ENCODE measurements around the gene RPLP2. TPM values are rescaled to one million over a fixed set of nuclear protein-coding genes. Genes with fewer than 3 reads are reported as not detected.
A peak's percentile ranks its signal among the peaks of the same experiment; 100 is the strongest.

RPLP2 gene
- total RNA-seq, 4 donors from 2014 or later, result 555 to 1,150 (median 858) TPM

GRCh38 chr11:764322-765024 is 45.3 kb upstream of the RPLP2 start:
- DNase-seq (ENCODE audit: low spot score), result no peak
- ATAC-seq (ENCODE audit: low FRiP score), result no peak
- no peak for TF ChIP-seq CTCF (IDR thresholded peaks at IDR 0.05)

GRCh38 chr11:765025-765801 is 44.6 kb upstream of the RPLP2 start:
- no peak for TF ChIP-seq CTCF (IDR thresholded peaks at IDR 0.05)
- no peak for DNase-seq (ENCODE audit: low spot score)
- peak; percentile 19 for ATAC-seq (ENCODE audit: low FRiP score)

GRCh38 chr11:765802-766091 is 44.0 kb upstream of the RPLP2 start:
- no peak for TF ChIP-seq CTCF (IDR thresholded peaks at IDR 0.05)
- DNase-seq (ENCODE audit: low spot score), result no peak
- no peak for ATAC-seq (ENCODE audit: low FRiP score)

GRCh38 chr11:766106-766935 is 43.4 kb upstream of the RPLP2 start:
- DNase-seq (ENCODE audit: low spot score) (no peak), ATAC-seq (ENCODE audit: low FRiP score) (no peak)
- TF ChIP-seq CTCF (IDR thresholded peaks at IDR 0.05), result no peak

GRCh38 chr11:766936-767210 is 42.9 kb upstream of the RPLP2 start:
- ATAC-seq (ENCODE audit: low FRiP score) (no peak), DNase-seq (ENCODE audit: low spot score) (no peak)
- no peak for TF ChIP-seq CTCF (IDR thresholded peaks at IDR 0.05)

- no peak for DNase-seq (ENCODE audit: low spot score)
- TF ChIP-seq CTCF (IDR thresholded peaks at IDR 0.05), result no peak
- no peak for ATAC-seq (ENCODE audit: low FRiP score)
Measured at GRCh38 chr11:767238-767637, 42.5 kb upstream of the RPLP2 start.

All from omental fat pad (tissue), 4 donors.